GM12865 (cell line): ENCODE results near the gene MAMSTR.
"Not testable (repeated sequence)": the region's sequence is repeated elsewhere in the genome, so short reads cannot be mapped to it uniquely, and the experiment has no call there.

Experiments
- DNase-seq: peaks from one replicate; pipeline ENCODE4 v3.0.0; 2010; ENCODE audit warnings: low read depth
- H3K4me3 ChIP-seq: 2 replicates; pipeline ENCODE4 v1.5.1; 2011; ENCODE audit warnings: mild to moderate bottlenecking, low read depth, low read length, control low read depth
- TF ChIP-seq, protein P1 (sequence below): IDR thresholded peaks from 2 replicates; pipeline ENCODE4 v1.5.1; 2011; ENCODE audit warnings: low read length, control low read depth, low read depth, inconsistent platforms; ENCODE audit not compliant: insufficient read depth; ENCODE audit errors: missing control alignments

MAMSTR gene

DNA sequence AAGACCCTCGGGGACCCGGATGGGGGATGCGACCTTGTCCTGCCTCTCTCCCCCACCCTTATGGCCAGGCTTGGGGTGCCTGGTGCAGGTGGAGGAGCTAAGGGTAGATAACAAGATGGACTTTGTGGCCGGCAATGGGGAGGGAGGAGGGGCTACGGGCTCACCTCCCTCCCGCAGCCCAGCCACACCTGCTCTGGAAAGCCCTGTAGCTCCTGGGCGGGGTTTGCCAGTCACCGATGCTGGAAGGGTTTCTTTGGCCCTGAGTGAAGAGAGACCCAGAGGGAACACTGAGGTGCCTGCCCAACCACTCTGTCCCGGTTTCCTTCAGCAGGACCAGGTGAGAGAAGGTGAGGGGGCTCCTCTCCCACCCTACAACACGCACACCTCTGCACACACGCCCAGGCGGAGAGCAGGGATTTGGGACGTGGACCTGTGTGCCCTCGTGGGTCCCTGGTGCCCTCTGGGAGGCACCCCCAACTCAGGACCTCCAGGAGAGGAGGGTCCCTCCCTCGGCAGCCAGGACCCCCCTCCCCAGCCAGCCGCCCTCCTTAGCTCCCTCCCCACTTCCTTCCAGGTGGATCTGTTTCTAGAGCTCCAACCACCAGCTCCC lies 23.7 kb downstream of the MAMSTR start, which contains the start of gene FUT2:
Gene FUT2 (plus strand): TSS at position 229 of the 610 bp plus-strand sequence. CDS start 6,986 bp downstream, outside the sequence.
- no peak within 1 kb of the TSS for H3K4me3 ChIP-seq
- DNase-seq = no peak
- TF ChIP-seq, protein P1, sequence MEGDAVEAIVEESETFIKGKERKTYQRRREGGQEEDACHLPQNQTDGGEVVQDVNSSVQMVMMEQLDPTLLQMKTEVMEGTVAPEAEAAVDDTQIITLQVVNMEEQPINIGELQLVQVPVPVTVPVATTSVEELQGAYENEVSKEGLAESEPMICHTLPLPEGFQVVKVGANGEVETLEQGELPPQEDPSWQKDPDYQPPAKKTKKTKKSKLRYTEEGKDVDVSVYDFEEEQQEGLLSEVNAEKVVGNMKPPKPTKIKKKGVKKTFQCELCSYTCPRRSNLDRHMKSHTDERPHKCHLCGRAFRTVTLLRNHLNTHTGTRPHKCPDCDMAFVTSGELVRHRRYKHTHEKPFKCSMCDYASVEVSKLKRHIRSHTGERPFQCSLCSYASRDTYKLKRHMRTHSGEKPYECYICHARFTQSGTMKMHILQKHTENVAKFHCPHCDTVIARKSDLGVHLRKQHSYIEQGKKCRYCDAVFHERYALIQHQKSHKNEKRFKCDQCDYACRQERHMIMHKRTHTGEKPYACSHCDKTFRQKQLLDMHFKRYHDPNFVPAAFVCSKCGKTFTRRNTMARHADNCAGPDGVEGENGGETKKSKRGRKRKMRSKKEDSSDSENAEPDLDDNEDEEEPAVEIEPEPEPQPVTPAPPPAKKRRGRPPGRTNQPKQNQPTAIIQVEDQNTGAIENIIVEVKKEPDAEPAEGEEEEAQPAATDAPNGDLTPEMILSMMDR = no peak

DNA sequence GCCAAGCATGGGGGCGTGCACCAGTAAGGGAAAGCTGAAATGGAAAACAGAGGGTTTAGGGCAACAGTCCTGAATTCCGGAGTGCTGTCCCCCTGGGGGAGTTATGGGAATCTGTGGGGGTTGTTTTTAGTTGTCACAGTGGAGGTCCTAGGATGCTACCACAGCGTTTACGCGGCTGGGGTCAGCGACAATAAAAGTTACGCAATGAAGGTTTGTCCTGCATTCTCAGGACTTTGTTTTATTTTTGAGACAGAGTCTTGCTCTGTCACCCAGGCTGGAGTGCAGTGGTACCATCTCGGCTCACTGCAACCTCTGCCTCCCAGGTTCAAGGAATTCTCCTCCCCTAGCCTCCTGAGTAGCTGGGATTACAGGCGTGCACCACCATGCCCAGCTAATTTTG lies 25.9 kb downstream of the MAMSTR start:
- not testable (repeated sequence) for H3K4me3 ChIP-seq, DNase-seq

DNA sequence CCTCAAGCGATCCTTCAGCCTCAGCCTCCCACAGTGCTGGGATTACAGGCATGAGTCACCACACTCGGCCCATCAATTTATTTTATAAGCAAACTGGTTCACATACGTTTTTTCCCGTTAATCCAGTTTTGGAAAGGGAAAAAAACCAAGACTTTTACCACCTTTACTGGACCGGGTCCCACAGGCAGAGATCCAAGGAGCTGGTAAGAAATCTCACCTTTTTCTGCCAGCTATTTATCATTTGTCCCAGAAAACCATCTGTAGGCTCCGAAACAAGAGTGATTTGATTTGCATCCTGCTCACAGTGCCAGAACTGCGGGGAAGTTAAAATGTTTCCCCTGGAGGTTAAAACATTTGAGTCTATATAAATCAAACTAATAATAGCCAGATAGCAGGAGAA lies 30.1 kb downstream of the MAMSTR start:
- no peak overlapping the region for H3K4me3 ChIP-seq
- DNase-seq = no peak
- TF ChIP-seq, protein P1 = no peak

DNA sequence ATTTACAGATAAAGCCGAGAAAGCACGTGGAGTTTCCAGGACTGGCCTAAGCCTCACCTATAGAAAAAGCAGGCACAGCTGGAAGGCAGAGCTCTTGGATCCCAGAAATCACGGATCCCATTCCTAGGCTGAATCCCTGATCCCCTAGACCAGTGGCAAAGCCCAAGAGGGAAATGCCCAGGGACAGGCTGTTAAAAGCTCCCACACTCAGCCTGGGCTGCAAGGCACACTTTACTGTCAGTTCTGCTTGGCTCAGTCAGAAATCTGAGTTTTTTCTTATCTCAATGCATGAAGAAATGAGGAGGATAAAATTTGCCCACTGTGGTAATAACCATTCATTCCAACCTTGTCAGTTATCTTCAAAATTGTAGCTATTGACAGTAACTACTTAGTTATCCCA lies 31.7 kb downstream of the MAMSTR start:
- TF ChIP-seq, protein P1 = no peak
- DNase-seq = no peak
- H3K4me3 ChIP-seq = no peak overlapping the region

DNA sequence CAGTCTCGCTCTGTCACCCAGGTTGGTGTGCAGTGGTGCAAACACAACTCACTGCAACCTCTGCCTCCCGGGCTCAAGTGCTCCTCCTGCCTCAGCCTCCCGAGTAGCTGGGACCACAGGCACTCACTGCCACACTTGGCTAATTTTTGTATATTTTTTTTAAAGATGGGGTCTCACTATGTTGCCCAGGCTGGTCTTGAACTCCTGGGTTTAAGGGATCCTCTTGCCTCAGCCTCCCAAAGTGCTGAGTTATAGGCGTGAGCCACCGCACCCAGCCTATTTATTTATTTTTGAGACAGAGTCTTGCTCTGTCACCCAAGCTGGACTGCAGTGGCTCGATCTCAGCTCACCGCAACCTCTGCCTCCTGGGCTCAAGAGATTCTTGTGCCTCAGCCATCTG lies 32.9 kb downstream of the MAMSTR start:
- H3K4me3 ChIP-seq, DNase-seq: not testable (repeated sequence)

DNA sequence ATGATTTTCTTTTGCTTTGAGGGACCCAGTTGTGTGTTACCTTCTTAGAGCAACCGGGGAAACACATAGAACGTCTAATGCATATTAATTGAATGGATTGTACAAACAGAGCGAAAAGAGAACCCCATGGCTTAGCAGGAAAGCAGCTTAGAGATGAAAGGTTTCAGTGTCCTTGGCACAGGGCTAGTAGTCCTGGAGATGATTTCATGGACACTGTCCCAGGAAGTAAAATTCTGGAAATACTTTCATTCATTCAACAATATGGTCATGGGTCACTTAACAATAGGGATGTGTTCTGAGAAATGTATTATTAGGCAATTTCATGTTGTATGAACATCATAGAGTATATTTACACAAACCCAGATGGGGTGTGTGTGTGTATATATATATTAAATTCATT lies 33.4 kb downstream of the MAMSTR start:
- no peak for DNase-seq
- H3K4me3 ChIP-seq = no peak overlapping the region
- TF ChIP-seq, protein P1 = no peak

DNA sequence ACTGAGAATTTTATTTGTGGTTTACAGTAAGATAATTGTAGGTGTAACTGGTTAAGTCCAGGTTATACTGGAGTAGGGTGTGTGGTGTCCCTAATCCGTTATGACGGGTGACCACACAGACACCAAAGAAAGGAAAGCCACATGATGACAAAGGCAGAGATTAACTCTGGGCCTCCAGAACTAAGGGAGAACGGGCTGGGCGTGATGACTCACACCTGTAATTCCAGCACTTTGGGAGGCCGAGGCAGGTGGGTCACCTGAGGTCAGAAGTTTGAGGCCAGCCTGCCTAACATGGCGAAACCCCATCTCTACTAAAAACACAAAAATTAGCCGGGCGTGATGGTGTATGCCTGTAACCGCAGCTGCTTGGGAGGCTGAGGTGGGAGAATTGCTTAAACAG lies 33.9 kb downstream of the MAMSTR start:
- DNase-seq = no peak
- H3K4me3 ChIP-seq = no peak overlapping the region
- TF ChIP-seq, protein P1 = no peak

DNA sequence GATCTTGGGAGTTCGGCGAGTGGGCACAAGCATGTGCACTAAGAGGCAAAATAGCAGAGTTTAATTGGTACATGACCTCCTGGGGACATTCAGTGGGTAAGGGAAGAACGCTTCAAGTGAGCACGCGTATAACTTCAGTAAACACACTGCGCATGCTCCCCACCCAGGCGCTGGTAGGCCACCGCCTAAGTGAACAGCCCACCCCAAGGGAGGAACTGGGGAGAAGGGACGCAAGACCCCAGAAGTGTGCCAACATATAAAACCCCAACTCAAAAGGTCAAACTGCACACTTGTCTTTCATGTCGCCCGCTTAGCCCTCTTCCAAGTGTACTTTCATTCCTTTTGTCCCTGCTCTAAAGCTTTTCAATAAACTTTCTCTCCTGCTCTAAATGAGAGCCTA lies 36.2 kb downstream of the MAMSTR start:
- TF ChIP-seq, protein P1 = no peak
- DNase-seq = no peak
- no peak overlapping the region for H3K4me3 ChIP-seq
